H9 (cell line): ENCODE data around the gene LIPK. TPM values are rescaled to one million over a fixed set of nuclear protein-coding genes. Genes with fewer than 3 reads are reported as not detected.

Experiments
- DNase-seq: peaks from one replicate; pipeline ENCODE4 v3.0.0-alpha.2; 2017
- H2AFZ ChIP-seq: one replicate; pipeline ENCODE4 v1.6.1; 2013; ENCODE audit warnings: mild to moderate bottlenecking, low read length, control low read depth, moderate library complexity
- H2AK5ac ChIP-seq: 2 replicates; pipeline ENCODE4 v1.6.1; 2013; ENCODE audit warnings: low read length, control low read depth, mixed read lengths; ENCODE audit not compliant: insufficient read length
- H2BK120ac ChIP-seq: one replicate; pipeline ENCODE4 v1.6.1; 2013; ENCODE audit warnings: low read depth, mild to moderate bottlenecking, low read length, control low read depth, inconsistent platforms; ENCODE audit not compliant: poor library complexity, severe bottlenecking
- H2BK12ac ChIP-seq: 2 replicates; pipeline ENCODE4 v1.6.1; 2013; ENCODE audit warnings: low read length, control low read depth, mixed read lengths, low read depth; ENCODE audit not compliant: insufficient read length
- H2BK15ac ChIP-seq: 2 replicates; pipeline ENCODE4 v1.6.1; 2013; ENCODE audit warnings: low read depth, low read length, control low read depth
- H2BK20ac ChIP-seq: one replicate; pipeline ENCODE4 v1.6.1; 2013; ENCODE audit warnings: low read depth, mild to moderate bottlenecking, low read length, control low read depth, inconsistent platforms; ENCODE audit not compliant: poor library complexity, severe bottlenecking
- H2BK5ac ChIP-seq: 2 replicates; pipeline ENCODE4 v1.6.1; 2013; ENCODE audit warnings: low read length, control low read depth, mixed read lengths; ENCODE audit not compliant: insufficient read length
- H3K14ac ChIP-seq: 2 replicates; pipeline ENCODE4 v1.6.1; 2013; ENCODE audit warnings: low read length, control low read depth; ENCODE audit not compliant: insufficient read depth
- H3K18ac ChIP-seq: 2 replicates; pipeline ENCODE4 v1.6.1; 2013; ENCODE audit warnings: low read depth, mild to moderate bottlenecking, mixed read lengths, low read length, control low read depth; ENCODE audit not compliant: insufficient read length
- H3K23ac ChIP-seq: 2 replicates; pipeline ENCODE4 v1.6.1; 2013; ENCODE audit warnings: low read length, control low read depth, mixed read lengths, low read depth; ENCODE audit not compliant: insufficient read length
- H3K23me2 ChIP-seq: 2 replicates; pipeline ENCODE4 v1.6.1; 2013; ENCODE audit warnings: low read depth, mild to moderate bottlenecking, mixed read lengths, low read length, control low read depth; ENCODE audit not compliant: insufficient read length, poor library complexity, severe bottlenecking
- H3K27ac ChIP-seq: 2 replicates; pipeline ENCODE4 v1.5.1; 2013; ENCODE audit warnings: low read length, control low read depth, mixed read lengths, low read depth; ENCODE audit not compliant: insufficient read length
- H3K27me3 ChIP-seq: 2 replicates; pipeline ENCODE4 v1.6.1; 2013; ENCODE audit warnings: low read length, control low read depth, inconsistent platforms; ENCODE audit not compliant: insufficient read depth
- H3K4ac ChIP-seq: 2 replicates; pipeline ENCODE4 v1.6.1; 2013; ENCODE audit warnings: low read depth, mild to moderate bottlenecking, control low read depth, inconsistent platforms, low read length, moderate library complexity
- H3K4me1 ChIP-seq: 2 replicates; pipeline ENCODE4 v1.6.1; 2013; ENCODE audit warnings: low read length, control low read depth, inconsistent platforms; ENCODE audit not compliant: insufficient read depth
- H3K4me2 ChIP-seq: 2 replicates; pipeline ENCODE4 v1.6.1; 2013; ENCODE audit warnings: low read length, control low read depth, mixed read lengths; ENCODE audit not compliant: insufficient read length, insufficient read depth
- H3K56ac ChIP-seq: 2 replicates; pipeline ENCODE4 v1.6.1; 2013; ENCODE audit warnings: low read depth, mild to moderate bottlenecking, mixed read lengths, low read length, control low read depth; ENCODE audit not compliant: insufficient read length
- H3K79me1 ChIP-seq: 2 replicates; pipeline ENCODE4 v1.6.1; 2013; ENCODE audit warnings: low read depth, mild to moderate bottlenecking, moderate library complexity, low read length, control low read depth, inconsistent platforms; ENCODE audit not compliant: insufficient read depth, poor library complexity, severe bottlenecking
- H3K79me2 ChIP-seq: 2 replicates; pipeline ENCODE4 v1.6.1; 2013; ENCODE audit warnings: low read length, control low read depth, inconsistent platforms; ENCODE audit not compliant: insufficient read depth
- H3K9ac ChIP-seq: 2 replicates; pipeline ENCODE4 v1.6.1; 2013; ENCODE audit warnings: low read length, control low read depth, mixed read lengths; ENCODE audit not compliant: insufficient read length; ENCODE audit errors: extremely low read depth
- H3K9me3 ChIP-seq: one replicate; pipeline ENCODE4 v1.6.1; 2013; ENCODE audit warnings: low read depth, low read length, inconsistent platforms; ENCODE audit not compliant: control insufficient read depth
- H3T11ph ChIP-seq: one replicate; pipeline ENCODE4 v1.6.1; 2013; ENCODE audit warnings: mild to moderate bottlenecking, low read length, control low read depth, inconsistent platforms
- H4K20me1 ChIP-seq: one replicate; pipeline ENCODE4 v1.6.1; 2013; ENCODE audit not compliant: control insufficient read depth, insufficient read length, insufficient read depth
- H4K5ac ChIP-seq: 2 replicates; pipeline ENCODE4 v1.6.1; 2013; ENCODE audit warnings: low read depth, mild to moderate bottlenecking, mixed read lengths, low read length, control low read depth; ENCODE audit not compliant: insufficient read length
- H4K8ac ChIP-seq: replicated peaks from 2 replicates; pipeline ENCODE4 v1.6.1; 2013; ENCODE audit warnings: low read length, control low read depth, mixed read lengths, low read depth; ENCODE audit not compliant: insufficient read length
- H4K91ac ChIP-seq: 2 replicates; pipeline ENCODE4 v1.6.1; 2013; ENCODE audit warnings: low read depth, mild to moderate bottlenecking, moderate library complexity, mixed read lengths, low read length, control low read depth; ENCODE audit not compliant: insufficient read length
- H3K27ac Mint-ChIP-seq, 3 experiments: 2 replicates in 2 of 3; 3 replicates in 1 of 3; pipeline ENCODE4 v1.8.0; 2020 to 2021; ENCODE audit warnings: mixed read lengths in 3 of 3, mild to moderate bottlenecking in 1 of 3, moderate library complexity in 1 of 3
- H3K27me3 Mint-ChIP-seq: 2 replicates; pipeline ENCODE4 v1.8.0; 2021; ENCODE audit warnings: low read depth, mild to moderate bottlenecking, moderate library complexity, mixed read lengths
- H3K36me3 Mint-ChIP-seq, 3 experiments: 2 replicates in 2 of 3; 3 replicates in 1 of 3; pipeline ENCODE4 v1.8.0; 2020 to 2021; ENCODE audit warnings: low read depth in 3 of 3, mixed read lengths in 3 of 3; ENCODE audit not compliant: insufficient read depth in 1 of 3
- H3K4me1 Mint-ChIP-seq, 2 experiments: 2 replicates each; pipeline ENCODE4 v1.8.0; 2020; ENCODE audit warnings: mixed read lengths in 2 of 2
- H3K4me3 Mint-ChIP-seq, 2 experiments: 2 replicates in 1 of 2; 3 replicates in 1 of 2; pipeline ENCODE4 v1.8.0; 2020 to 2021; ENCODE audit warnings: mild to moderate bottlenecking in 2 of 2, mixed read lengths in 2 of 2, moderate library complexity in 1 of 2
- H3K9me3 Mint-ChIP-seq, 2 experiments: 2 replicates in 1 of 2; 3 replicates in 1 of 2; pipeline ENCODE4 v1.8.0; 2020; ENCODE audit warnings: mild to moderate bottlenecking in 2 of 2, mixed read lengths in 2 of 2, moderate library complexity in 1 of 2
- WGBS: extraction: QIAGEN DNeasy Blood & Tissue Kit; methylation state at CpG from one replicate; pipeline ENCODE4 v1.1.7; 2013; ENCODE audit warnings: missing lambda C conversion rate, low lambda C conversion rate, mixed read lengths; ENCODE audit not compliant: insufficient read length; ENCODE audit errors: extremely low coverage; 5-methylcytosine and 5-hydroxymethylcytosine counted together
- total RNA-seq: library from RNA; stranded (reverse); gene quantifications from 2 replicates; pipeline ENCODE4 v1.2.1, GENCODE V29; 2021
- TF ChIP-seq, protein P1 (sequence below): fragments of 200-600 bp; sonication (generic); conservative IDR thresholded peaks from 3 replicates; pipeline ENCODE4 v1.8.0; 2021; ENCODE audit warnings: antibody characterized with exemption, mild to moderate bottlenecking

The LIPK gene
- total RNA-seq, 1 experiment from 2014 or later: not detected

DNA sequence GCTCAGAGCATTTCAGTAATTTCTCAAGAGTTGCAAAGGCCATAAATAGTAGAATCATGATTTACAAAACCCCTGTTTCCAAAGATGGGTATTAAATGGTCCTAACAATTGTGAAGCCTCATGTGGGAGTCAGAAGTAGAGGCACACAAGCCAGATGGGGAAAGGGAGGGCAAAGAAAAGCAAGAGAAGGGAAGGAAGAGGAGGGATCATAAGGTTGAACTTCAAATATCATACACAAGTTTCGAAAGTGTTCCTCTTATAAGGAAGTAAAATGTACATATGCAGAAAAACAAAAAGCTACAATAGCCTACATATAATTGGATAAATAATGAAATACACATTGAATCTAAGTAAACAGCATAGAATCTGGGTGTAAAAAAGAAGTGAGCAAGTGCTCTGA, 59.8 kb downstream of the LIPK start:
- no peaks in the 10 kb centered on the region for H3K79me2 ChIP-seq
- no peak overlapping the region for H2BK5ac ChIP-seq
- no CpG with 5 or more reads among the region's 1 CpG for WGBS
- no peak overlapping the region for H2BK12ac ChIP-seq
- TF ChIP-seq, protein P1, sequence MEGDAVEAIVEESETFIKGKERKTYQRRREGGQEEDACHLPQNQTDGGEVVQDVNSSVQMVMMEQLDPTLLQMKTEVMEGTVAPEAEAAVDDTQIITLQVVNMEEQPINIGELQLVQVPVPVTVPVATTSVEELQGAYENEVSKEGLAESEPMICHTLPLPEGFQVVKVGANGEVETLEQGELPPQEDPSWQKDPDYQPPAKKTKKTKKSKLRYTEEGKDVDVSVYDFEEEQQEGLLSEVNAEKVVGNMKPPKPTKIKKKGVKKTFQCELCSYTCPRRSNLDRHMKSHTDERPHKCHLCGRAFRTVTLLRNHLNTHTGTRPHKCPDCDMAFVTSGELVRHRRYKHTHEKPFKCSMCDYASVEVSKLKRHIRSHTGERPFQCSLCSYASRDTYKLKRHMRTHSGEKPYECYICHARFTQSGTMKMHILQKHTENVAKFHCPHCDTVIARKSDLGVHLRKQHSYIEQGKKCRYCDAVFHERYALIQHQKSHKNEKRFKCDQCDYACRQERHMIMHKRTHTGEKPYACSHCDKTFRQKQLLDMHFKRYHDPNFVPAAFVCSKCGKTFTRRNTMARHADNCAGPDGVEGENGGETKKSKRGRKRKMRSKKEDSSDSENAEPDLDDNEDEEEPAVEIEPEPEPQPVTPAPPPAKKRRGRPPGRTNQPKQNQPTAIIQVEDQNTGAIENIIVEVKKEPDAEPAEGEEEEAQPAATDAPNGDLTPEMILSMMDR: no peak
- H3K23me2 ChIP-seq: no peaks in the 10 kb centered on the region
- H3K9ac ChIP-seq: no peak overlapping the region
- Mint-ChIP-seq H3K36me3 (no peaks in the 10 kb centered on the region), H3K4me1 (peaks cover 6 to 11% of the 10 kb centered on the region in 2 experiments; a peak in 3 of 4 replicates), H3K9me3 (no peaks in the 10 kb centered on the region), H3K27ac (no peak overlapping the region), H3K27me3 (no peaks in the 10 kb centered on the region), H3K4me3 (no peak overlapping the region)
- no peak for DNase-seq
- H4K5ac ChIP-seq: no peak overlapping the region
- H4K20me1 ChIP-seq: no peaks in the 10 kb centered on the region
- no peak overlapping the region for H2BK120ac ChIP-seq
- H3K27ac ChIP-seq: no peak overlapping the region
- no peak overlapping the region for H2BK20ac ChIP-seq
- H3K4ac ChIP-seq: no peak overlapping the region
- no peaks in the 10 kb centered on the region for H3K4me1 ChIP-seq
- no peaks in the 10 kb centered on the region for H3K9me3 ChIP-seq
- no peak overlapping the region for H3K14ac ChIP-seq
- H3K18ac ChIP-seq: no peak overlapping the region
- no peak overlapping the region for H4K91ac ChIP-seq
- no peak overlapping the region for H3K4me2 ChIP-seq
- H2AK5ac ChIP-seq: no peak overlapping the region
- no peak overlapping the region for H2BK15ac ChIP-seq
- H4K8ac ChIP-seq: no peak overlapping the region
- no peaks in the 10 kb centered on the region for H3K27me3 ChIP-seq
- H2AFZ ChIP-seq: no peak overlapping the region
- no peak overlapping the region for H3K23ac ChIP-seq
- no peak overlapping the region for H3K56ac ChIP-seq
- no peak overlapping the region for H3T11ph ChIP-seq
- no peaks in the 10 kb centered on the region for H3K79me1 ChIP-seq
